ENCODE results near the gene PRPH.

PRPH gene

GRCh38 chr12:49346659-49347310 is 51.8 kb downstream of the PRPH start, which contains the start of gene DNAJC22:
DNAJC22 (plus strand) TSS chr12:49346888; CDS start chr12:49348873, 1,985 bp downstream.
- no peak for DNase-seq

DNA sequence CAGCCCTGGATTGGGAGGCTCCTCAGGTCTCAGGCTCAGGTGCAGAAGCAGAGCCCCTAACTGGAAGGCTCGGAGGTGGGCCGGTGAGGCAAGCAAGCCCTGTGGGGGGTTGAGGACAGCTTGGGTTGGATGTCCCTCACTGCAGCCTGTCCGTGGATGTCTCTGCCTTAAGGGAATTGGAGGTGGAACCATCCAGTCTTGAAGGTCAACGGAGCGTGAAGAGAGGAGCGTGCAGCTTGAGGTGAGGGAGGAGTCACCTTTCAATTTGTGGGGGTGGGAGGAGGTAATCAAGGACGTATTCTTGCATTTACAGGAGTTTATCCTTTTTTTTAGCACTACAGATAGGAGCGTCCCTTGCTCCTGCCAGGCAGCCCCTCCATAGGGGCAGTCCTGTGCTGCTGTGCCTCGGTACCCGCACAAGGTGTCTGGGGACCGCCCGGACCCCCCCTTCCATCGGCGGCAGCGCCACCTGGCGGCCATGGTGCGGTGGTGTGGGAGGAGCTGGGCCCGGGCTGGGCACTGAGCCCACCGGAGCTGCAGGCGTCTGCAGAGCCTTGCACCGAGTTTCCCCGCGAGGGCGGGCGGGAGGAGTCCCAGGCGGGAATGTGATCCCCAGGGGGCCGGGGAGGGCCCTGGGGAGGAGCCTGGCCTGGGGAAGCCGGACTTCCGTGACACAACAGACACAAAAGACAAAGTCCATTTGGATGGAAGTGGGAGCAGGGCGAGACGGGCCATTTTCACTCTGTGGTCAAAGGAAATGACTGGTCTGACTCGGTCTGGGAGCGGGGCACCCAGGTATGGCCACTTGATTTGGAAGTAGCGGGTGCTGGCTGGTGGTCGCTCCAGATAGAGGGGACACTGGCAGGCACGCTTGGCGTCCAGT is 52.6 kb downstream of the PRPH start:
- DNase-seq, result peak; percentile 83
